Measurements from ENCODE around the gene LGR5.
"Not testable (repeated sequence)": the region's sequence is repeated elsewhere in the genome, so short reads cannot be mapped to it uniquely, and the experiment has no call there.

GRCh38 chr12:71555789-71556188 lies 116.2 kb downstream of the LGR5 start:
- not testable (repeated sequence) for TF ChIP-seq CTCF (conservative IDR thresholded peaks at IDR 0.05 in 1 of 2, IDR thresholded peaks at IDR 0.05 in 1 of 2; ENCODE audit: low read depth in 1 of 2, low read length in 2 of 2); EZH2 (IDR thresholded peaks at IDR 0.05; ENCODE audit: low read length, missing control alignments)
